GM19372 (cell line): ENCODE results near the gene MAB21L4.

Experiments
- ATAC-seq: cut with Tn5 transposase; IDR thresholded peaks from one replicate; pipeline ENCODE4 v1.9.1; 2021; ENCODE audit warnings: mild to moderate bottlenecking, low read depth, moderate library complexity; ENCODE audit not compliant: unreplicated experiment

MAB21L4 gene

DNA sequence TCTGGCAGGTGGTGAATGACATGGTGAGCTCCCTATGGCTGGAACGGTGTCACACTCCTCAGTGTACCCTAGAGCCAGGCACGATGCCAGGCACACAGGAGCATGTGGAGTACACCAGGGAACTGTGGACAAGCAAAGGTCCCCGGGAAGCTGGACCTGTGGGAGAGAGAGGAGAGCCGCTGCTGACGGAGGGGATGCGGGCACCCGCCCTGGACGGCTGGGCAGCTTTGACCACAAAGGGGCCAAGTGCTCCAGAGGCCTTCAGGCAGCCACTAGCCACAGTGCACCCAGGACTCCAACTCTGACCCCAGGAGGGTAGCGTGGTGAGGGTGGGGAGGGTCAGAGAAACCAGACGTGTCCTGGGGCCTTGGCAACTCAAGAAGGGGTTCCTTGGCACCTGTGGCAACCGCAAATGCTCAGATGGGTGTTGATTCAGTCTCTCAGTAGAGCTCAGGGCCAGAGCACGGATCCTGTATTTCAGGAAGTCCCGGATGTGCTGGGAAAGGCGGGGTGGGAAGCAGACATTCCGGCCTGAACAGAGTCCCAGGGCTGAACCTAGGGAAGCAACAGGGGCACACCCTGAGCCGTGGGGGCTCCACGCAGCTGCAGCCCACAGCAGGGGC is 2.3 kb upstream of the MAB21L4 start:
- no peak for ATAC-seq

- ATAC-seq = no peak
Measured at GRCh38 chr2:240896871-240897692, 1.1 kb upstream of the MAB21L4 start.

- no peak for ATAC-seq
Measured at GRCh38 chr2:240896394-240896793, 438 bp upstream of the MAB21L4 start.

GRCh38 chr2:240894836-240895558 is 959 bp downstream of the MAB21L4 start:
- no peak for ATAC-seq

- no peak for ATAC-seq
Measured at GRCh38 chr2:240894006-240894405, 1.9 kb downstream of the MAB21L4 start.

- no peak for ATAC-seq
Measured at GRCh38 chr2:240893363-240893844, 2.6 kb downstream of the MAB21L4 start.

GRCh38 chr2:240892925-240893324 is 3.0 kb downstream of the MAB21L4 start:
- ATAC-seq = no peak

DNA sequence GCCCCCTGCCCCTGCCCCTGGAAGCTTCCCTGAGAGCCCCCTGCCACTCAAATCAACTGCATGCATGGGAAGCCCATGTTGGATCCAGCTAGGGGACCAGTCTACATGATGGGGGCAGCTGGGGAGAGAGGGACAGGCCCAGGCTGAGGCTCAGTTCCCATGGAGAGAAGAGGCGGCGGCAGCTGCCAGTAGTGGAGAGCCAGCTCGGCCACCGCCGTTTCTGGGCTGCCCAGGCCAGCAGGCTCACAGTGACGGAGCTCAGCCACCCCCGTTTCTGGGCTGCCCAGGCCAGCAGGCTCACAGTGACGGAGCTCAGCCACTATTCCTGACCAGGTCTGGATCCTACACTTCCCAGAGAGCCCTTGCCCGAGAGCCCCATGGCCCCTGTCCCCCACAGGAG is 3.6 kb downstream of the MAB21L4 start:
- ATAC-seq = no peak

GRCh38 chr2:240891492-240892340 is 4.2 kb downstream of the MAB21L4 start:
- ATAC-seq = no peak

GRCh38 chr2:240890691-240891090 is 5.3 kb downstream of the MAB21L4 start:
- ATAC-seq = no peak

DNA sequence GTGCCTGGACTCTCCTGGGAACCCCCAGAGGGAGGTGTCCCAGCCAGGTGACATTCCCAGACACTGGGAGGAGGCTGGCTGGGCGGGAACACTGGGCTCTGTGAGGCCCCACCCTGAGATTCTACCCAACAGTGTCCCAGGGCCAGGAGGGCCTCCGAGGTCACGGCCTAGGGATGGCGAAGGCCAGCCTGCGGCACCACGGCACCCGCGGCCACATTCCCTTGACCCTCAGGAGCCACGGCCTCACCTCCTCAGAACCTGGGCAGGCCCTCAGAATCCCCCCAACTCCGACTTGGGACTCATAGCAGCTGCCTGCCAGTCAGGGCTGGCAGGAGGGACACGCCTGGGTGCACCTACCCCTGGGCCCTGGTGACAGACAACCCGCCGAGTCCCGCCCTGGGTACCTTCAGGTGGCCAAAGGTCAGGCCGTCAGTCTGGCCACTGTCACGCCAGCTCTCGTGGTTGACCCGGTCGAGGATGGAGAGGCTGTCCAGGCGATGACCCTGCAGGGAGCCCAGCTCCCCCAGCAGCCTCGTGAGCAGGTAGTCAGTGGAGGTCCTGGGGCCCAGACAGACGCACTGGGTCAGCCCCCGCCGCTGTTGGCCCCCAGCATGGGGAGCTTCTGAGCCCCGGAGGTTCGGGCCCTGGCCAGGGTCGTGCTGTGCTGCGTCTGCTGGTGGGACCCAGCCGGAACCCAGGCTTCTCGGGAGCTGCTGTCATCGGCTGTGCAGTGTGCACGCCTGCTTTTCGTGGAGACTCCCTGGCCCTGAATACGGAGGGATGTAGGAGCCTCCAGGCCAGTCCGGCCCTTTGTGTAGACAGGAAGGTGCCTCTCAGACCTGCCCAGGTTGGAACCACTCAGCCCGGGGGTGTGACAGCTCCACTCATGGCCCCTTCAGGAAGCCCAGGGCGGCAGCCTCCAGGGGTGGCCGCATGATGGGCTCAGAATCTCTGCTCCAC is 6.1 kb downstream of the MAB21L4 start:
- ATAC-seq = no peak

GRCh38 chr2:240888890-240889573 is 6.9 kb downstream of the MAB21L4 start:
- ATAC-seq = no peak

GRCh38 chr2:240888130-240888889 is 7.6 kb downstream of the MAB21L4 start:
- no peak for ATAC-seq

DNA sequence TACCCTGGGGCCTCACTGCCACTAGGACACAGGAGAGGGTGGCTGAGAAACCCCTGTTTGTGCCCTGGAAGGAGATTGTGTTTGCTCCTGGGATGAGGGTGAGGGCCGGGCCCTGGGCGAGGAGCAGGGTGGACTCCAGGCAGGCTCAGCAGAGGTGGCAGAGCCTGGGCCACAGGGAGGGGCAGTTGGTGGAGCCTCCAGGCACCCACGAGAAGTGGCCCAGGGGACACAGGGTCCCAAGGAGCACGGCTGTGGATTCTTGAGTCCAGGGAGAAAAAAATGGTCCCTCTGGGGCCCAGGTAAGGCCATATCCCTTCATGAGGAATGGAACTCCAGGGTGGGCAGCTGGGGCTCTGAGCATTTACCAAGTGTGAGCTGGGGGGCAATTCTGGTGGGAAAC is 8.3 kb downstream of the MAB21L4 start:
- ATAC-seq = no peak

- no peak for ATAC-seq
Measured at GRCh38 chr2:240886678-240887609, 9.0 kb downstream of the MAB21L4 start.

- no peak for ATAC-seq
Measured at GRCh38 chr2:240886023-240886565, 9.9 kb downstream of the MAB21L4 start.

- ATAC-seq = no peak
Measured at GRCh38 chr2:240885566-240885965, 10.4 kb downstream of the MAB21L4 start.
